NT2/D1 (cell line): Measurements from ENCODE around the gene PIGU.

Experiments used
- DNase-seq: peaks from one replicate; pipeline ENCODE4 v3.0.0-alpha.2; 2011; ENCODE audit warnings: low read depth, low spot score
- H3K27me3 ChIP-seq: 2 replicates; pipeline ENCODE4 v1.6.0; 2011; ENCODE audit warnings: mild to moderate bottlenecking; ENCODE audit not compliant: insufficient read length, insufficient read depth
- H3K36me3 ChIP-seq: 2 replicates; pipeline ENCODE4 v1.6.1; 2011; ENCODE audit warnings: mild to moderate bottlenecking, low read length, mixed read lengths; ENCODE audit not compliant: insufficient read depth, insufficient read length
- H3K4me1 ChIP-seq: 2 replicates; pipeline ENCODE4 v1.5.1; 2011; ENCODE audit not compliant: insufficient read depth, insufficient read length
- H3K4me3 ChIP-seq: 2 replicates; pipeline ENCODE4 v1.5.1; 2011; ENCODE audit warnings: low read depth; ENCODE audit not compliant: insufficient read length
- H3K9ac ChIP-seq: 2 replicates; pipeline ENCODE4 v1.6.0; 2011; ENCODE audit warnings: low read depth; ENCODE audit not compliant: insufficient read length
- H3K9me3 ChIP-seq: 2 replicates; pipeline ENCODE4 v1.5.1; 2011; ENCODE audit warnings: mild to moderate bottlenecking, low read length; ENCODE audit not compliant: insufficient read depth
- SUZ12 ChIP-seq: IDR thresholded peaks from 2 replicates; pipeline ENCODE4 v1.6.1; 2011; ENCODE audit not compliant: insufficient read length, insufficient read depth; ENCODE audit errors: extremely low read depth
- YY1 ChIP-seq: IDR thresholded peaks from 2 replicates; pipeline ENCODE4 v1.6.1; 2011; ENCODE audit not compliant: insufficient read length, insufficient read depth
- ZNF274 ChIP-seq: IDR thresholded peaks from 2 replicates; pipeline ENCODE4 v1.6.1; 2011; ENCODE audit warnings: mild to moderate bottlenecking, low read depth, low read length

PIGU gene

GRCh38 chr20:34578521-34578920 lies 98.4 kb downstream of the PIGU start:
- TF ChIP-seq ZNF274 (no peak), SUZ12 (no peak), YY1 (no peak)
- Histone ChIP-seq H3K9me3 (no peaks in the 10 kb centered on the region), H3K27me3 (no peaks in the 10 kb centered on the region), H3K4me3 (no peak overlapping the region), H3K4me1 (peaks cover 12% of the 10 kb centered on the region), H3K36me3 (peaks cover 29% of the 10 kb centered on the region), H3K9ac (no peak overlapping the region)
- DNase-seq, result no peak

- no peaks in the 10 kb centered on the region for H3K9me3 ChIP-seq
- H3K4me3 ChIP-seq, result no peak overlapping the region
- no peak for DNase-seq
- no peak for TF ChIP-seq SUZ12
- TF ChIP-seq ZNF274, result no peak
- no peak for TF ChIP-seq YY1
- peaks cover 32% of the 10 kb centered on the region for H3K36me3 ChIP-seq
- H3K27me3 ChIP-seq, result no peaks in the 10 kb centered on the region
- peaks cover 12% of the 10 kb centered on the region for H3K4me1 ChIP-seq
- H3K9ac ChIP-seq, result no peak overlapping the region
Measured at GRCh38 chr20:34578025-34578424, 98.9 kb downstream of the PIGU start.

GRCh38 chr20:34577061-34577460 lies 99.8 kb downstream of the PIGU start:
- TF ChIP-seq YY1 (no peak), ZNF274 (no peak), SUZ12 (no peak)
- Histone ChIP-seq H3K4me3 (no peak overlapping the region), H3K9ac (no peak overlapping the region), H3K9me3 (no peaks in the 10 kb centered on the region), H3K27me3 (no peaks in the 10 kb centered on the region), H3K4me1 (peaks cover 7% of the 10 kb centered on the region), H3K36me3 (peaks cover 27% of the 10 kb centered on the region)
- no peak for DNase-seq

GRCh38 chr20:34575756-34576155 lies 101.1 kb downstream of the PIGU start:
- H3K27me3 ChIP-seq, result no peaks in the 10 kb centered on the region
- H3K9me3 ChIP-seq, result no peaks in the 10 kb centered on the region
- no peak for TF ChIP-seq YY1
- no peak for TF ChIP-seq SUZ12
- no peak for TF ChIP-seq ZNF274
- H3K36me3 ChIP-seq, result peaks cover 20% of the 10 kb centered on the region
- H3K9ac ChIP-seq, result no peak overlapping the region
- no peak overlapping the region for H3K4me3 ChIP-seq
- no peaks in the 10 kb centered on the region for H3K4me1 ChIP-seq
- DNase-seq, result no peak

GRCh38 chr20:34575271-34575670 lies 101.6 kb downstream of the PIGU start:
- no peak for TF ChIP-seq YY1
- no peak for TF ChIP-seq ZNF274
- no peak for TF ChIP-seq SUZ12
- H3K27me3 ChIP-seq, result no peaks in the 10 kb centered on the region
- H3K36me3 ChIP-seq, result peaks cover 17% of the 10 kb centered on the region
- H3K4me3 ChIP-seq, result no peak overlapping the region
- no peaks in the 10 kb centered on the region for H3K4me1 ChIP-seq
- DNase-seq, result no peak
- no peaks in the 10 kb centered on the region for H3K9me3 ChIP-seq
- no peak overlapping the region for H3K9ac ChIP-seq

- Histone ChIP-seq H3K9me3 (no peaks in the 10 kb centered on the region), H3K9ac (no peak overlapping the region), H3K4me1 (no peaks in the 10 kb centered on the region), H3K36me3 (peaks cover 17% of the 10 kb centered on the region), H3K27me3 (no peaks in the 10 kb centered on the region), H3K4me3 (no peak overlapping the region)
- no peak for TF ChIP-seq SUZ12
- TF ChIP-seq ZNF274, result no peak
- no peak for TF ChIP-seq YY1
- DNase-seq, result no peak
Measured at GRCh38 chr20:34574861-34575260, 102.0 kb downstream of the PIGU start.

- Histone ChIP-seq H3K4me1 (no peaks in the 10 kb centered on the region), H3K36me3 (peaks cover 17% of the 10 kb centered on the region), H3K9ac (no peak overlapping the region), H3K9me3 (no peaks in the 10 kb centered on the region), H3K27me3 (no peaks in the 10 kb centered on the region), H3K4me3 (no peak overlapping the region)
- TF ChIP-seq ZNF274 (no peak), SUZ12 (no peak), YY1 (no peak)
- DNase-seq, result no peak
Measured at GRCh38 chr20:34574426-34574825, 102.5 kb downstream of the PIGU start.
